NCI-H187 treated with DMSO at 0.1 percent for 48 hours (cell line): Measurements from ENCODE around the gene ERC1.

Experiments
- DNase-seq: peaks from one replicate; lab custom pipeline; 2025; lab: John Stamatoyannopoulos, UW

ERC1 gene

GRCh38 chr12:1401891-1402290 lies 410.9 kb downstream of the ERC1 start:
- no peak for DNase-seq

GRCh38 chr12:1403417-1403816 lies 412.4 kb downstream of the ERC1 start:
- no peak for DNase-seq

GRCh38 chr12:1405619-1406018 lies 414.6 kb downstream of the ERC1 start:
- no peak for DNase-seq

- DNase-seq: no peak
Observed at GRCh38 chr12:1410794-1411193, 419.8 kb downstream of the ERC1 start.

GRCh38 chr12:1413930-1414329 lies 422.9 kb downstream of the ERC1 start:
- DNase-seq: no peak

- DNase-seq: no peak
Observed at GRCh38 chr12:1418144-1418543, 427.1 kb downstream of the ERC1 start.

- DNase-seq: no peak
Observed at GRCh38 chr12:1419849-1420371, 428.9 kb downstream of the ERC1 start.

- no peak for DNase-seq
Observed at GRCh38 chr12:1421091-1421846, 430.2 kb downstream of the ERC1 start.

- DNase-seq: no peak
Observed at GRCh38 chr12:1422604-1423315, 431.7 kb downstream of the ERC1 start.

GRCh38 chr12:1424674-1425395 lies 433.8 kb downstream of the ERC1 start:
- no peak for DNase-seq

- DNase-seq: no peak
Observed at GRCh38 chr12:1425396-1425729, 434.3 kb downstream of the ERC1 start.

GRCh38 chr12:1428671-1429070 lies 437.6 kb downstream of the ERC1 start:
- no peak for DNase-seq

GRCh38 chr12:1429980-1430379 lies 439.0 kb downstream of the ERC1 start:
- DNase-seq: no peak

- DNase-seq: no peak
Observed at GRCh38 chr12:1434296-1434955, 443.4 kb downstream of the ERC1 start.

- DNase-seq: no peak
Observed at GRCh38 chr12:1435044-1435443, 444.0 kb downstream of the ERC1 start.

- DNase-seq: no peak
Observed at GRCh38 chr12:1435456-1435855, 444.4 kb downstream of the ERC1 start.

- no peak for DNase-seq
Observed at GRCh38 chr12:1436015-1436414, 445.0 kb downstream of the ERC1 start.

- no peak for DNase-seq
Observed at GRCh38 chr12:1436981-1437380, 446.0 kb downstream of the ERC1 start.

GRCh38 chr12:1439201-1439600 lies 448.2 kb downstream of the ERC1 start:
- DNase-seq: no peak

- DNase-seq: no peak
Observed at GRCh38 chr12:1439687-1440086, 448.7 kb downstream of the ERC1 start.

- no peak for DNase-seq
Observed at GRCh38 chr12:1443421-1444141, 452.6 kb downstream of the ERC1 start.

- no peak for DNase-seq
Observed at GRCh38 chr12:1444142-1444516, 453.1 kb downstream of the ERC1 start.
